Ishikawa (cell line): ENCODE data around the gene TNFSF13B.

Experiments used
- CEBPB ChIP-seq: IDR thresholded peaks from 2 replicates; pipeline ENCODE4 v1.6.1; 2012
- CREB1 ChIP-seq: IDR thresholded peaks from 2 replicates; pipeline ENCODE4 v1.6.1; 2012; ENCODE audit warnings: low read depth
- EGR1 ChIP-seq: IDR thresholded peaks from 2 replicates; pipeline ENCODE4 v1.6.1; 2012
- EP300 ChIP-seq: IDR thresholded peaks from 2 replicates; pipeline ENCODE4 v1.6.1; 2012; ENCODE audit warnings: borderline replicate concordance
- FOXM1 ChIP-seq: IDR thresholded peaks from 2 replicates; pipeline ENCODE4 v1.6.1; 2012; ENCODE audit warnings: low read depth, borderline replicate concordance
- MAX ChIP-seq: IDR thresholded peaks from 2 replicates; pipeline ENCODE4 v1.6.1; 2012
- NFIC ChIP-seq: IDR thresholded peaks from 2 replicates; pipeline ENCODE4 v1.6.1; 2012
- RAD21 ChIP-seq: IDR thresholded peaks from 2 replicates; pipeline ENCODE4 v1.6.1; 2012; ENCODE audit warnings: low read depth
- REST ChIP-seq: IDR thresholded peaks from 2 replicates; pipeline ENCODE4 v1.6.1; 2012; ENCODE audit warnings: low read depth, mild to moderate bottlenecking
- TAF1 ChIP-seq: IDR thresholded peaks from 2 replicates; pipeline ENCODE4 v1.6.1; 2012; ENCODE audit warnings: low read depth, mild to moderate bottlenecking
- TCF12 ChIP-seq: IDR thresholded peaks from 2 replicates; pipeline ENCODE4 v1.6.1; 2012; ENCODE audit warnings: low read depth
- TEAD4 ChIP-seq: IDR thresholded peaks from 2 replicates; pipeline ENCODE4 v1.6.1; 2012
- USF1 ChIP-seq: IDR thresholded peaks from 2 replicates; pipeline ENCODE4 v1.6.1; 2012
- YY1 ChIP-seq: IDR thresholded peaks from 2 replicates; pipeline ENCODE4 v1.6.1; 2012; ENCODE audit warnings: low read depth
- ZBTB7A ChIP-seq: IDR thresholded peaks from 2 replicates; pipeline ENCODE4 v1.6.1; 2012; ENCODE audit warnings: low read depth

TNFSF13B gene

GRCh38 chr13:108345016-108345415, 75.5 kb downstream of the TNFSF13B start:
- no peak for TF ChIP-seq RAD21
- TF ChIP-seq FOXM1: no peak
- TF ChIP-seq CEBPB: no peak
- no peak for TF ChIP-seq ZBTB7A
- no peak for TF ChIP-seq YY1
- TF ChIP-seq TEAD4: no peak
- TF ChIP-seq USF1: no peak
- no peak for TF ChIP-seq CREB1
- TF ChIP-seq TAF1: no peak
- TF ChIP-seq EGR1: no peak
- TF ChIP-seq NFIC: no peak
- TF ChIP-seq TCF12: no peak
- no peak for TF ChIP-seq MAX
- no peak for TF ChIP-seq EP300

- no peak for TF ChIP-seq ZBTB7A
- no peak for TF ChIP-seq EGR1
- TF ChIP-seq REST: no peak
- TF ChIP-seq TCF12: no peak
- no peak for TF ChIP-seq YY1
These were observed 76.9 kb downstream of the TNFSF13B start for GRCh38 chr13:108346376-108346775.

GRCh38 chr13:108349269-108349668, 79.8 kb downstream of the TNFSF13B start:
- TF ChIP-seq CEBPB: no peak
- no peak for TF ChIP-seq MAX
- no peak for TF ChIP-seq TEAD4

- TF ChIP-seq CEBPB (no peak), TAF1 (no peak)
These were observed 81.1 kb downstream of the TNFSF13B start for GRCh38 chr13:108350579-108350978.

GRCh38 chr13:108352599-108352998, 83.1 kb downstream of the TNFSF13B start:
- TF ChIP-seq USF1 (no peak), RAD21 (no peak), MAX (no peak), YY1 (no peak), TEAD4 (no peak), CEBPB (no peak), CREB1 (no peak), ZBTB7A (no peak), TCF12 (no peak), EGR1 (no peak), FOXM1 (no peak), EP300 (no peak), NFIC (no peak), REST (no peak), TAF1 (no peak)

GRCh38 chr13:108357228-108357627, 87.7 kb downstream of the TNFSF13B start:
- TF ChIP-seq NFIC: no peak
- no peak for TF ChIP-seq TCF12
- TF ChIP-seq TAF1: no peak
- TF ChIP-seq CEBPB: no peak
- TF ChIP-seq YY1: no peak
- TF ChIP-seq CREB1: no peak
- no peak for TF ChIP-seq ZBTB7A
- TF ChIP-seq TEAD4: no peak
- no peak for TF ChIP-seq REST
- TF ChIP-seq RAD21: no peak
- no peak for TF ChIP-seq USF1
- TF ChIP-seq FOXM1: no peak
- TF ChIP-seq EP300: no peak
- no peak for TF ChIP-seq MAX
- TF ChIP-seq EGR1: no peak
